GM18858 (cell line): ENCODE data around the gene JAKMIP1.
A peak's percentile ranks its signal among the peaks of the same experiment; 100 is the strongest.
"Not testable (repeated sequence)": the region's sequence is repeated elsewhere in the genome, so short reads cannot be mapped to it uniquely, and the experiment has no call there.

ENCODE experiments used
- ATAC-seq: cut with Tn5 transposase; IDR thresholded peaks from one replicate; pipeline ENCODE4 v1.9.1; 2021; ENCODE audit not compliant: unreplicated experiment

JAKMIP1 gene

DNA sequence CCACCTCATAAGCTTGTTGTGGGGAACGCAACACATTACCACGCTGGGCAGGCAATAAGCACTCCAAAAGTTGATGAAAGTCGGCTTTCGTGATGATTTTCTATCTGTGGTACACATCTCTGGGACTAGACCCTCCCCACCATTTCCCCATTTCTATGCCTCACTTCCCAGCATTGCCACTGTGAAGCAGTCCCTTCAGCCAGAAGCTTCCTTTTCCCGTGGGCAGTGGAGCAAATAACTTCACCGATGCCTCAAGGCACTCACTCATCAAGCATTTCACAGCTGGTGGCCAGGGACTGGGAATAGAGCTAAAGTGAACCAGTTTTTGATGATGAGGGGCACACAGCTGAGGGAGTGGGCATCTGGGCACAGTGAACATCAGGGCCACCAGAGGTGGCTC, 201.0 kb downstream of the JAKMIP1 start:
- no peak for ATAC-seq

GRCh38 chr4:5998333-5998936, 201.9 kb downstream of the JAKMIP1 start:
- ATAC-seq, result peak; percentile 79

GRCh38 chr4:5996641-5997040, 203.7 kb downstream of the JAKMIP1 start:
- no peak for ATAC-seq

GRCh38 chr4:5995901-5996623, 204.3 kb downstream of the JAKMIP1 start:
- ATAC-seq, result no peak

DNA sequence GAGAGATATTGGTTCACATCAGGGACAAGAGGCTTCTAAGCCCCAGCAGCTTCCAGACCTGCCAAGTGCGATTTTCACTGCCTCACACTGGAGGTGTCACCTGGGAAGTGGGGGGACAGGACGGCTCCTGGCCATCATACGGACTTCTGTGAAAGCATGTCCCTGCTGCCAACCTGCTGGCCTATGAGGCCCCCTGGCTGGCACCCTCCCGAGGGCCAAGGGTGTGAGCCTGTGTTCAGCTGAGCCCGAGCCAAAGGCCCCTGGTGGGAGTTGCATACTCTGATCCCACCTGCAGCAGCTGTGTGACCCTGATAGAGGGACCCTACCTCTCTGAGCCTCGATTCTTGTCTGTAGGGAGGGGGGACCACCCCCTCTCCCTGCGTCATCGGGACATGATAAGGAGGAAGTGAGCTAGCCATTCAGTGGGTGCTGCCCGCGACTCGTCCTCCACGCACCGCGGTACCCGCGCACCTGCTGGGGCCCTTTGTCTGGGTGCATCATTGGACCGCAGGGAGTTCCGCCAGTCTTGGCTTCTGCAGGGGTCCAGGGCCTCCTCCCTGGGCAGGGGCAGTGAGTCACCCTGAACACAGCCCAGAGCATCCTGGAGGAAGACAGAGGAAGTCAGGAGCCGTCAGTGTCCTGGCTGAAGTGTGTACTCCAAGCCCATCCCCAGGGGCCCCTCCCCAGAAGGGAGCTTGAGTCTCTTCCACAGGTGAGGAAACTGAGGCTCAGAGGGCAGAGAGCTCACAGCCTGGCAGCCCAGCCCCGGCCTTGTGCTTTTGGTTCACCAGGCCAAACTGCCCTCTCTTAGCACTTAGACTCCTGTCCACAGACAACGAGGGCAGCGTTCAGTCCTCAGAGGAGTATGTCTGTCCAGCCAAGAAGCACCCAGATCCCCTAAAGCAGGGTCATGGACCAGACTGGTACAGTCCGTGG, 206.2 kb downstream of the JAKMIP1 start:
- ATAC-seq, result no peak

- ATAC-seq, result not testable (repeated sequence)
Measured at GRCh38 chr4:5993346-5993745, 207.0 kb downstream of the JAKMIP1 start.

GRCh38 chr4:5992828-5993321, 207.5 kb downstream of the JAKMIP1 start:
- no peak for ATAC-seq

GRCh38 chr4:5992171-5992827, 208.1 kb downstream of the JAKMIP1 start:
- no peak for ATAC-seq

DNA sequence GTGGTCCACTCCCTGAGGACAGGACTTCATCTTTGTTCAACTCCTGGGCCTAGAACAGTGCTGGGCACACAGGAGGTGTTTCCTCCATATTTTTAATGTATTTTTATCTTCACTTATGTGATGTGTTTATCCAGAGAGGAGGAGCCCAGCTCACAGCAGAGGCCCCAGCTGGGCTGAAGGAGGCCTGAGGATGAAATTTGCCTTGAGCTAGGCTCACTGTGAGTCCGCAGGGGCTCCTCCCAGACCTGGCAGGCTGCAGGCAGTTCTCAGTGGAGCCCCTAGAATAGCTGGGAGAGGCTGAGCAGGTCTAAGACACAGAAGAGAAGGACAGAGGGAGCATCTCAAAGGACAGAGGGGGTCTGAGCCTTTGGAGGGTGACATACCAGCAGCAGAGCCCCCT, 208.9 kb downstream of the JAKMIP1 start:
- ATAC-seq, result no peak

DNA sequence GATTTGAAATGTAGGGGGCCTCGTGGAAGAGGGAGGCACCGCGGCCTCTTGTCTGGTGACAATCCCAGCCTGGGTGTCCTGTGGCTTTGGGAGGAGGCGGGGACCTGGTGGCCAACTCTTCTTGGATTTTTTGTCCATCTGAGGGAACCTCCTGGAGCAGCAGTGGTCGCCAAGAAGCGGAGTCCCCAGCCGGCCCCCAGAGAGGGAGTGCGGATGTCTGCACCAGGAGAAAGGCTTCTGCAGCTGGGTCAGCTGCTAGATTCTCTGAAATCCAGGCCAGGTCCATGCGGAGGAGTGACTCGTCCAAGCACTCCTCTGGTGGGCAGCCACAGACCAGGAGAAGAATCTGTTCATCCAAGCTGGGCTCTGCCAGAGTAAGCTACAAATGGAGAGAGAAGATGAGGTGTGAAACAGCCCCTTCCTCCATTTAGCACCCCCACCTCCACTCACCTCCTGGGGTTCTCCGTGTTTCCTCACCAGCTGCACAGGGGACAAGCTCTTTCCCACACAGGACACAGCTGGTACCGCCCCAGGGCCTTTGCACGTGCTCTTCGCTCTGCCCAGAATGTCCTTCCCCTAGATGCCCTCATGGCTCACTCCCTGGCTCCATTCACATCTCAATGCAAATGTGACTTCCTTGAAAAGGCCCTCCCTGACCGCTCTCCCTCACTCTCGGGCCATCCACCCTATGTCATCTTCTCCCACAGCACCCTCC, 209.7 kb downstream of the JAKMIP1 start:
- ATAC-seq, result no peak

GRCh38 chr4:5989236-5990225, 210.8 kb downstream of the JAKMIP1 start:
- no peak for ATAC-seq

GRCh38 chr4:5988086-5988845, 212.1 kb downstream of the JAKMIP1 start:
- no peak for ATAC-seq

GRCh38 chr4:5984843-5985242, 215.5 kb downstream of the JAKMIP1 start:
- ATAC-seq, result no peak

DNA sequence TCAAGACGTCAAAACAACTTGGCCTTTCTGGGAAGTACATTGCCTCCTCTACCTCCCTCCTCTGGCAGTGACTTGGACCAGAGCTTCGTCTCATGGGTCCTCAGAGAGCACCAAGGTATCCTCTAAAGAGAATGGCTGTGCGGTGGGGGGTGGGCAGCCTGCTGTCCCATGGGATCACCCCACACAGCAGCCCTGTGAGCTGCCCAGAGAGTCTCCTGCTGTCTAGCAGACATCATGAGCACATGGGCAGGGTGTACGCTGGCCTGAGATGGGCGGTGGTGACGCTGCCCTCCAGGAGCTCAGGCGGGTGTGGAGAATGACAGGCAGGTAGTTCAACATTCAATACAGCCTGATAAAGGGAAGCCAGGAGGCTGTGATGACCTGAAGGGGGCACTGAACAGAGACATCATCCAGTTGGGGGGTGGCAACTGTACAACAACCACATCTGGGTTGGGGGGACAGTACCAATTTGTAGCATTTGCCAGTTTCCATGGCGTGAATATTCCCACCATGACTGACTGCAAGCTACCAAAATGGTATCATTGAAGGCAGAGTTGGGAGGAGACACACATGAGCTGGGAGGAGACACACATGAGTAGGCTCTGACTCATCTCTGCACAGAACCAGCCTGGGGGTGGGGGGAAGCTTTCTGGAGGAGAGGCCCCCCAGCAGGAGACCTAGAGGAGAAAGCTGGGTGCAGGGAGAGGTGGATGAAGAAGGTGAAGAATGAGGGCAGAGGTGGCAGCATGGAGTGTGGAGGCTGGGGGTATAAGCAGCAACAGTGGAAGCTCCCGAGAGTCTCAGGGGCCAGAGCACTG, 218.0 kb downstream of the JAKMIP1 start:
- ATAC-seq, result no peak

- no peak for ATAC-seq
Measured at GRCh38 chr4:5980436-5981155, 219.8 kb downstream of the JAKMIP1 start.

GRCh38 chr4:5979981-5980380, 220.4 kb downstream of the JAKMIP1 start:
- ATAC-seq, result no peak

DNA sequence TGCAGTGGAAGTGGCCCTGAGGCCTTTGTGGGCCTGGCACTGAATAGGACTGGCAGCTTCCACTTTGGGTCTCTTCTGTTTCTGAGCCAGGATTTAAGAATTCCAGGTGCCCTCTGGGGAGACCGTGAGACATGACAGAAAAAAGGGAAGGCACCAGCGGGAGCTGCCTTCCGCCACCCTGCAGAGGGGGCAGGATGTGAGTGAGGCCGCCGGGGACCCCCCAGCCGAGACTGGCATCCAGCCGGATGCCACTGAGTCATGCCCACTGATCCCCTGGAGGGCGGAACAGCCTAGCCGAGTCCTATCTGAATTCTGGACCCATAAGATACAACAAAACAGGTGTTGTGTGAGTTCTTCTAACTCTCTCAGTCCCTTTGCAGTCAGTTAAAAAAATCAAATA, 223.4 kb downstream of the JAKMIP1 start:
- no peak for ATAC-seq
